ENCODE results near the gene GPS2.

DNA sequence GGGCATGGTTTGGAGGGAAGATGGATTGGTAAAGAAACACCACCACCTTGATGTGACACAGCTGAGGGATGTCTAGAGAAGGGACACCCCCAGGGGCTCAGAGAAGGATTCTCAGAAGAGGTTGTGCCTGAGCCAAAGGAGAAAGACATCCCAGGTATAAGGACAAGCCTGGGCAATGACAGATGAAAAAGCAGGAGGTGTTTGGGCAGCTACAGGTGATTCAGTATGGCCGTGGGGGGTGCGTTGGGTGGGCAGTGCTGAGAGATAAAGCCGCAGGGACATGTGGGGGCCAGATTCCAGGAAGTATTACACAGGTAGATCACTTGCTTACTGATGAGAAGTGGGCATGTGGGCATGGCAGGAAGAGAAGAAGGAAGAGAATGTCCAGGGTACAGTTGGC, 46.7 kb upstream of the GPS2 start:
- TF ChIP-seq, protein P1, sequence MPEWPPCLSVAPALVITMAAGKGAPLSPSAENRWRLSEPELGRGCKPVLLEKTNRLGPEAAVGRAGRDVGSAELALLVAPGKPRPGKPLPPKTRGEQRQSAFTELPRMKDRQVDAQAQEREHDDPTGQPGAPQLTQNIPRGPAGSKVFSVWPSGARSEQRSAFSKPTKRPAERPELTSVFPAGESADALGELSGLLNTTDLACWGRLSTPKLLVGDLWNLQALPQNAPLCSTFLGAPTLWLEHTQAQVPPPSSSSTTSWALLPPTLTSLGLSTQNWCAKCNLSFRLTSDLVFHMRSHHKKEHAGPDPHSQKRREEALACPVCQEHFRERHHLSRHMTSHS (tag by site-specific recombination; IDR thresholded peaks at IDR 0.05): no peak
- TF ChIP-seq ATF2 (tag by site-specific recombination; IDR thresholded peaks at IDR 0.05; ENCODE audit: low read depth) (no peak), ZNF133 (tag by site-specific recombination; IDR thresholded peaks at IDR 0.05) (no peak), ZNF776 (tag by site-specific recombination; IDR thresholded peaks at IDR 0.05; ENCODE audit: borderline replicate concordance) (no peak)

Data from HEK293 (cell line).